SJCRH30 (cell line): Measurements from ENCODE around the gene C1orf226. TPM values are rescaled to one million over a fixed set of nuclear protein-coding genes. Genes with fewer than 3 reads are reported as not detected.
"Not testable (repeated sequence)": the region's sequence is repeated elsewhere in the genome, so short reads cannot be mapped to it uniquely, and the experiment has no call there.

ENCODE experiments used
- DNase-seq, 2 experiments: peaks; one replicate each; pipeline ENCODE4 v3.0.0-alpha.2; 2015 to 2020
- H3K27ac ChIP-seq: fragments of 250-450 bp; sonication (Bioruptor Pico); 2 replicates; pipeline ENCODE4 v1.5.1; 2020; ENCODE audit warnings: mild to moderate bottlenecking, moderate library complexity
- H3K27me3 ChIP-seq: fragments of 250-450 bp; sonication (Bioruptor Pico); 2 replicates; pipeline ENCODE4 v1.5.1; 2020; ENCODE audit warnings: mild to moderate bottlenecking, moderate library complexity
- H3K36me3 ChIP-seq: fragments of 250-450 bp; sonication (Bioruptor Pico); 2 replicates; pipeline ENCODE4 v1.5.1; 2020; ENCODE audit warnings: mild to moderate bottlenecking, moderate library complexity
- H3K4me1 ChIP-seq: fragments of 250-450 bp; sonication (Bioruptor Pico); 2 replicates; pipeline ENCODE4 v1.5.1; 2020; ENCODE audit warnings: mild to moderate bottlenecking, moderate library complexity
- H3K4me3 ChIP-seq: fragments of 250-450 bp; sonication (Bioruptor Pico); 2 replicates; pipeline ENCODE4 v1.5.1; 2020; ENCODE audit warnings: mild to moderate bottlenecking, moderate library complexity
- H3K9me3 ChIP-seq: fragments of 250-450 bp; sonication (Bioruptor Pico); replicated peaks from 2 replicates; pipeline ENCODE4 v1.5.1; 2020; ENCODE audit warnings: mild to moderate bottlenecking, moderate library complexity
- total RNA-seq: library from RNA; depleted of rRNA; stranded (reverse); fragments of >200 nt; shearing (Covaris generic); gene quantifications from 2 replicates; pipeline ENCODE4 v1.2.3, GENCODE V29; 2014; rRNA removed

The C1orf226 gene, protein sequence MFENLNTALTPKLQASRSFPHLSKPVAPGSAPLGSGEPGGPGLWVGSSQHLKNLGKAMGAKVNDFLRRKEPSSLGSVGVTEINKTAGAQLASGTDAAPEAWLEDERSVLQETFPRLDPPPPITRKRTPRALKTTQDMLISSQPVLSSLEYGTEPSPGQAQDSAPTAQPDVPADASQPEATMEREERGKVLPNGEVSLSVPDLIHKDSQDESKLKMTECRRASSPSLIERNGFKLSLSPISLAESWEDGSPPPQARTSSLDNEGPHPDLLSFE
- 0.57 and 0.63 TPM in 2 replicates for total RNA-seq

DNA sequence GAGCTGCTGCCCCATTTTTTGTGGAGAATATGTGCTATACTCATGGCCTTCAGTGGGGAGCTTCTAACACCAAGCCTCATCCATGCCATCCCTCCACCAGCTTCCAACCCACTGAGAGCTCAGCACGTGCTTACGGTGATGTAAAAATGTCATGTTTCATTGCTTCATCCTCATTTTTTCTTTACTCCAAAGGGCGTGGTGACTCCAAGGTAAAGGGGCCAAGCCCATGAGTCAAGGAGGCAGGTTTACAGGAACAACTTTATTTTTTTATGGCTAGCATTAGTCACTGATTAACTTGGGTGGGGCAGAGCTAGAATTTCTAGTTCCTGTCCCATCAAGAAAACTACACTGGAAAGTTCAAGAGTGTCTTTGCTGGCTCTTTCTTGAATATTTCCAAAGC, at the start of gene C1orf226:
C1orf226 (plus strand) TSS at position 346 of the 400 bp plus-strand sequence. CDS start 174 bp downstream, outside the sequence.
- Histone ChIP-seq H3K9me3 (no peaks in the 10 kb centered on the region), H3K27ac (no peak within 1 kb of the TSS), H3K4me1 (no peaks in the 10 kb centered on the region), H3K36me3 (no peaks in the 10 kb centered on the region), H3K4me3 (no peak within 1 kb of the TSS), H3K27me3 (no peaks in the 10 kb centered on the region)
- no peak for DNase-seq

DNA sequence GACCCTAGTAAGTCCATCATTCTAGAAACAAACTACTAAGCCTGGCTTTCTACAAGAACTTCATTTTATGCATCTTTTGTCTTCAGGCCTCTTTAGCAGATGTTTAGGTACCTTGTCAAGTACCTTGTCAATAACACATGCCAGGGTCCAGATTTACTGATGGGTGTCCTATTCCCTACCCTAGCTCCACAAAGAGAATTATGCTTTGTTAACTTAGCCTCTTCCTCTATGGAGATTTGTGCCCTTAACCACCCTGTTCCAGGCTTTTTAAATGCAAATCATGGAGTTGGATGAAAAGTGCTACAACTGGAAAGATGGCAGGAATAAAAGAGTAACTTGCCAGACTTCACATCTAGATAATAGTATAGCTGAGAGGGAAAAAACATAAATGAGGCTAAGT, 47.5 kb upstream of the C1orf226 start:
- Histone ChIP-seq H3K27ac (no peak overlapping the region), H3K9me3 (no peaks in the 10 kb centered on the region), H3K36me3 (no peaks in the 10 kb centered on the region), H3K4me3 (no peak overlapping the region), H3K27me3 (no peaks in the 10 kb centered on the region), H3K4me1 (no peaks in the 10 kb centered on the region)
- DNase-seq: no peak

DNA sequence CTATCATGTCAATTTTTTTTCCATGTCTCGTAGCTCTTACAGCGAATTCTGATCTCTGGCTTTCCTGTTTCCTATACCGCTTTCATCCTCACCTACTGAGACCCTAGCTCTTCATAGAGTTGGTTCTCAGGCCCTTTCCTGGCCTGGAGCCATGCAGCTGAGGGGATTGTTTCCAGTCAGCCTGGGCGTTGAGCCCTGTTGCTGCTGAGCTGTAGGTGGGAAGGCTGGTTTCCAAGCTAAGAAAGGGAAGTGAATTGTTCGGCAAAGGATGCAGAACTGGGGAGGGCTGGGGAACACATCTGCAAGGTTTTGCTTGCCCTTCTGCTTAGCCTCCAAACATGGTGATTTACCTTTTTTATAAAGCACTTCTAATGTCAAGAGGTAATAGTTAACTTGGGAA, 46.4 kb upstream of the C1orf226 start:
- Histone ChIP-seq H3K4me1 (no peaks in the 10 kb centered on the region), H3K27ac (no peak overlapping the region), H3K9me3 (no peaks in the 10 kb centered on the region), H3K36me3 (no peaks in the 10 kb centered on the region), H3K27me3 (no peaks in the 10 kb centered on the region), H3K4me3 (no peak overlapping the region)
- no peak for DNase-seq

DNA sequence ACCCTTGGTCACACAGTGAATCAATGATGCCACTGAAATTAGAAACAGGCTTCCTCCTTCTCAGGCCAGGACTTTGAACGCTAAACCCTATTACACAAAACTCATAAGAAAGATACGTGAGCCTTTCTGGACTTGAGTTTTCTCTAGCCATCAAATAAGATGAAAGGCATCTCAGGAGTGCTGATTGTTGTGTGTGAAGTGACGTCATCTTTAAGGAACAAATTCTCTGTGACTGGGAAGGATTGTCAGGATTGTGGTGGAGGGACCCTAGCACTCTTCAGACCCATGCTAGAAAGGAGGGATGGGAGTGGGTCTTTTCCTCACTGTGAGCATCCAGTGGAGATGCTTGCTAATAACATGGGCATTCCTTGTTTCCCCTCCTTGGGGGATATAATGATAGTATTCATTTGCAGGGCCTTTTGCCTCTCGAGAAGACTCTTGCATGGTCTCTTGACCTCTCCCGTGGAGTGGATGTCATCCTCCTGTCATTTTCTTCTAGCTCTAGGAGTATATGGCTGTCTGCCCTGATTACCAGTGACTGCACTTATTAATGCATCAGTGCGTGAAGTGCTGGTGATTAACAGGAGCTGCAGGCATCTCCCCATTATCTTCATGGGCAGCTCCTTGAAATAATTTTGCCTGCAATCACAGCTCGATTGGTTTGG, 44.8 kb upstream of the C1orf226 start:
- no peak for DNase-seq
- no peaks in the 10 kb centered on the region for H3K4me1 ChIP-seq
- H3K36me3 ChIP-seq: no peaks in the 10 kb centered on the region
- H3K27me3 ChIP-seq: no peaks in the 10 kb centered on the region
- no peak overlapping the region for H3K27ac ChIP-seq
- no peaks in the 10 kb centered on the region for H3K9me3 ChIP-seq
- no peak overlapping the region for H3K4me3 ChIP-seq

DNA sequence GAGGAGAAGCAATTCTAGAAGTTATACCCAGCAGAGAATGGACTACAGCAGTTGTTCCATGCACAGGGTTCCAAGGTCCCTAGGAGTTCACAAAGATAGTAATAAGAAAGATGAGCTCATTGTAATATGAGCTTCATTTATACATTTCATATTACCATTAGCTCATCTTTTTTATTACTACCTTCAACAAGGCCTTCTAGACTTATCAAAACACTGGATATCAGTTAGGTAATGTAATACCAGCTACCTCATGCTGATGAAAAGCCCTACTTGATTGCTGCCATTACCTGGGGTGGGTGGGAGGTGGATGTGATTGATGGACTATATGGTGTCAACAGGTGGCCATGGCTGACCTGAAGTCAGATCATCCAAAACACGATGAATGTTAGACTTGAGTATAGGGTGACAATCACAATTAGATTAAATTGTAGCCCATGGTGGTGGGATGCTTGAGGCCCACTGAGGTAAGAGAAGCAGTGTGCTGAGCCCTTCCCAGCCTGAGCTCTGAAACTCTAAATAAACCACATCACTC, 39.0 kb upstream of the C1orf226 start:
- Histone ChIP-seq H3K36me3 (no peaks in the 10 kb centered on the region), H3K27me3 (no peaks in the 10 kb centered on the region), H3K4me1 (no peaks in the 10 kb centered on the region), H3K27ac (no peak overlapping the region), H3K9me3 (no peaks in the 10 kb centered on the region), H3K4me3 (no peak overlapping the region)
- DNase-seq: no peak

DNA sequence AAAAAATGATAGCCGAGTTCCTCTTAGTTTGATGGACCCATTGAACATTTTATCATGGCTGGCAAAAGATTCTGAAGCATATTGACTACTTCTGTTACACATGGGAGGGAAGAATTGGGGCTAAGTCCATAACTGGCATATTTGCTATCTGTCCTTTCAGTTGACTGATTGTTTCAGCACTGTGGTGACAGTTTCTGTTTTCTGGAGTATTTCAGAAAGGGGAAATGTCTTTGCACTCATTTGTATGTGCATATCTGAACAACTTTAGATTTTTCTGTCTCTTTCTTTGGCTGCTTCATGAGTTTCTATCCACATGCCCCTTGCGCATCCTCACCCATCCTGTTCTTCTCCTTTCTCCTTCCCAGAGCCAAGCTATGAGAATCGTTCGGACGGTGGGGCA, 38.1 kb upstream of the C1orf226 start:
- no peaks in the 10 kb centered on the region for H3K27me3 ChIP-seq

DNA sequence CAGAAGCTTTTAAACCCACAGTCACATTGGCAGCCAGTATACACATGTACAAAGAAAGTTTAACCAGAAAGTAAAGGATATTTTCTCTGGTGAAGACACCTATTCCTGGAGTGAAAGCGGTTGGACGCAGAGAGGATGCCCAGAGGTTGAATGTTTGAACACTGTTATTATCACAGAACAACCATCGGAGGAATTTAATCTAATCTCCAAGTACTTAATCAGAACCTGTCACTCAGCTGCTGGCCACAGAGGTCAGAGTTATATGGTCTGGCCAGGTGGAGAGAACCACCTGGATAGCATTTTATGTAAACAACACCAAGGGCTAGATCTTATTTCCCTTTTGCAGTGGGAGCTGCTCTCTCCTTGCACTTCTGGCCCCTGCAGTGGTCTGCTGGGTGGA, 34.2 kb upstream of the C1orf226 start:
- Histone ChIP-seq H3K4me1 (no peaks in the 10 kb centered on the region), H3K27me3 (no peaks in the 10 kb centered on the region), H3K4me3 (no peak overlapping the region), H3K27ac (no peak overlapping the region), H3K9me3 (no peaks in the 10 kb centered on the region), H3K36me3 (no peaks in the 10 kb centered on the region)
- DNase-seq: no peak

More for the DNA sequence above, 38.1 kb upstream of the C1orf226 start:
- Histone ChIP-seq H3K27ac (no peak overlapping the region), H3K4me1 (no peaks in the 10 kb centered on the region), H3K36me3 (no peaks in the 10 kb centered on the region), H3K4me3 (no peak overlapping the region), H3K9me3 (no peaks in the 10 kb centered on the region)
- DNase-seq: no peak

DNA sequence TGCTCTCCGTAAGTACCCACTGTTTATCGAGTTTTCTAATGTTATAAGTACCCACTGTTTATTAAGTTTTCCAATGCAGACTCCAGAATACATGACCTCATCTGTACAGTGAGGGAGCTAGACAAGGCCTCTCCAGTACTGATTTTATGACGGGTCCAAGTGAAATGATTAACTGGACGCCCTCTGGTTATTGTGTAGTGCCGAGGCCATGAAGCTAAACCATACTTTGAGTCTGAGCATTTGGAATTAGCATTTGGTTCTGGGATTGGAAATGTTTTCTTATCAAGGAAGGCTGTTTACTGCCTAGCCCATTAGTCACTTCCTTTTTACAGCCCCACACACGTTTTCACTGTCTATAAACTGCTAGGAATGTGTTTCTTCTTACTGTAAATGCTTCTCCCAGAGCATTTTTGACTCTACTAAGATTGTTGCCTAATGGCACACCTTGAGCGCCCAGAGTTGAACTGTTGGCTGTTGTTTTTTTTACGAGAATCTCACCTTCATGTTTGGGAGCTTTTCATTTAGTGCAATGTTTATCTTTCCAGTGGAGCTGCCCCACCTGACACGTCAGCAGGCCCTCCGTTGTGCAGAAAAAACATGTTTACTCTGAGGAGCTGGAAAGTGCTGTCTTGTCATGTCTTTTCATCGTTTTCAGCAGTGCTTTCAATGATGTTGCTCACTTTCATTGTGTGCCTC, 31.7 kb upstream of the C1orf226 start:
- Histone ChIP-seq H3K4me1 (no peaks in the 10 kb centered on the region), H3K9me3 (no peaks in the 10 kb centered on the region), H3K27me3 (no peaks in the 10 kb centered on the region), H3K36me3 (no peaks in the 10 kb centered on the region), H3K4me3 (no peak overlapping the region), H3K27ac (no peak overlapping the region)
- no peak for DNase-seq

DNA sequence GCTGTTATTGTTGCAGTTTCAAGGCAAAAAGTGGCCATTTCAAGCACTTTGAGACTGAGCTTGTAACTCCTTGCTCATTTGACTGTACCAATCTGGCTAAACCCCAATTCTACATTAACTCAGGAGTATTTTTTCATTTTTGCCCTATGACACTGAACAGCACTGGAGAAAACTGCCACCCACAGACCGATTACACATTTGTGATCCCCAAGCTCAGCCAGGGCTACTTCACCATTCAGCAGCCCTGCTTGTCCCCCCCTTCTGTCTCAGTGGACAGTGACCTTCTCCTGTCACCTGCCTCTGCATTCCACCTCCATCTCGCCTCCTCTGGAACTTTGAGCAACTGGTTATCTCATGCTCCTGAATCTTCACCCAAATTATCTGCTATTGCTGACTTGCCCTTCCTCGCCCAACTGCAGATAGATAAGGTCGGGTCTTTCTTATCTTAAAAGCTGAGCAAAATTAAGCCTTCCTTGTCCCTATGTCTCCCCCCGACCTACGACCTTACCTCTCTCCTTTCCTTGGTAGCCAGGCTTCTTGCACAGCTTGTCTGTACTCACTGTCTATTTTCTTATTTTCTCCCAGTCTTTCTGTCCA, 30.2 kb upstream of the C1orf226 start:
- Histone ChIP-seq H3K27ac (no peak overlapping the region), H3K4me1 (no peaks in the 10 kb centered on the region), H3K36me3 (no peaks in the 10 kb centered on the region), H3K9me3 (no peaks in the 10 kb centered on the region), H3K27me3 (no peaks in the 10 kb centered on the region), H3K4me3 (no peak overlapping the region)
- DNase-seq: no peak

DNA sequence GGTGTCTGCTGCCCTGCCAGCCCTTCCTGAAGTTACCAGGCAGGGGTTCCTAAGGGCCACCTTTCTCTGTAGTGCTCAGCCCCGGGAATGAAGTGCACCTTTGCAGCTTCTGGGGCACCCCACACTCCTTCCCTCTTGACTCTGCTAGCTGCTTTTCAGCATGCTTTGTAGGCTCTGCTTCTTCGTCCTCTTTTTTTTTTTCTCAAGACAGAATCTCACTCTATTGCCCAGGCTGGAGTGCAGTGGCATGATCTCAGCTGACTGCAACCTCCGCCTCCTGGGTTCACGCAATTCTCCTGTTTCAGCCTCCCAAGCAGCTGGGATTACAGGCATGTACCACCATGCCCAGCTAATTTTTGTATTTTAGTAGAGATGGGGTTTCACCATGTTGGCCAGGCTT, 29.7 kb upstream of the C1orf226 start:
- not testable (repeated sequence) for H3K4me3 ChIP-seq, H3K27ac ChIP-seq, H3K9me3 ChIP-seq, H3K27me3 ChIP-seq, H3K4me1 ChIP-seq, DNase-seq, H3K36me3 ChIP-seq

DNA sequence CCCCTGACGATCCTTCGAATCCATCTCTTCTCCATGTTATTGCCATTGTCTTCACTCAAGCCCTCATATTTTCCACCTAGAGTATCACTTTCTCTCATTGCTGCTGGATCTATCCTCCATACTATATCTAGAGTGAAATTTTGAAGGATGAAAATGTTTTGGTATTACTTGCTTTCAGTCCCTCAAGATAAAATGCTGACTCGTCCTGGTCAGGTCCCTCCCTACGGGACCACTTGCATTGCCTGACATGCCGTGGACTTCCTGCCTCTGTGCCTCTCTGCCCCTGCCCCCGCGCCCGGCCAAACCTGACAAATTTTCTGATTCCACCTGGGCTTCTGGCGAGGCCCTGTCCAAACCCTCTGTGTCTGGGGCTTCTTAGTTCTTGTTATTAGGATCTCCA, 28.4 kb upstream of the C1orf226 start:
- no peak overlapping the region for H3K4me3 ChIP-seq
- H3K36me3 ChIP-seq: no peaks in the 10 kb centered on the region
- no peaks in the 10 kb centered on the region for H3K4me1 ChIP-seq
- no peak overlapping the region for H3K27ac ChIP-seq
- no peak for DNase-seq
- H3K9me3 ChIP-seq: no peaks in the 10 kb centered on the region
- no peaks in the 10 kb centered on the region for H3K27me3 ChIP-seq

DNA sequence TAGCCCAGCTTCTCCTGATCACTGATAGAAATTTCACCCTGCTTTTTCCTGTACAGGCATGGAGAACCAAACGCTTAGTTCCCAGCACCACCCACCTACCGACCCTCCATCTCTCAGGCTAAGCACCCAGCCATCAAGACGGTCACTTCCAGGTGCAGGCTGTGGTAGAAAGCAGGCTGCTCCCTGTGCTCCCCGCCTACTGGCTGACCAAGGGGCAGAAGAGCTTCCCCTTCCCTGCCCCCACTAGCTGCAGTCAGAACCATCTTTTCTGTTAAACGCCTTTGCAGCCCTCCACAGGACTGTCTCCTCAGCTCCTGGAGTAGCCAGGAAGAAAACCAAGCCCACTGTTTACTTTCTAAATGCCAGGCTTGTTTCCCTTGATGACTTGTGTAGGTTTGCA, 27.8 kb upstream of the C1orf226 start:
- Histone ChIP-seq H3K4me1 (no peaks in the 10 kb centered on the region), H3K27ac (no peak overlapping the region), H3K4me3 (no peak overlapping the region), H3K27me3 (no peaks in the 10 kb centered on the region), H3K9me3 (no peaks in the 10 kb centered on the region), H3K36me3 (no peaks in the 10 kb centered on the region)
- DNase-seq: no peak

DNA sequence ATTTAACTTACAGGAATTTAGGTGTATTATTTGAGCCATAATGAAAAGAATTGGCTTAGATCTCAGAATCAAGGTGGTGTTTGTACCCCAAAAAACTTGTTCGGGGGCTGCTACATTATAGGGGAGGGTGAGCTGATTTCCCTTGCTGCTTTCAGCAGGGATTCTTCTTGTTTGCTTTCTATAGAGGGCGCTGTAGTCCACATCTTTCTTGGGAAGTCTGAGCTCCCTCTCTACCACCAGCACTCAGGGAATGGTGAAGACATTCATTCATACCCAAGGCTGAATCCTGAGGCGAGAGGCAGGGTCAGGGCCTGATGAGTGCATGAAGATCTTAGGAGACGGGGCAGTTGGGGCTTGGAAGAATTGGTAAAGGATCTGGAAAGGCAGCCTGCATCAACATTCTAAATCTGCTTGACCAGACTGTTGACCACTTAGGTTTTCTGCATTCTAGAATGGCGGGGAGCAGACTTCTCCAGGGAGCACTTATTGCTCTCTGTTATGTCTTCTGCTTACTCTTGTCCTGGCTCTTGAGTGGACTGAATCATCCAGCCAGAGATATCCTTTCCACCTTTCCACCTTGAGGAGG, 23.8 kb upstream of the C1orf226 start:
- DNase-seq: peak; percentile 34 to 64
- no peak overlapping the region for H3K27ac ChIP-seq
- H3K36me3 ChIP-seq: no peaks in the 10 kb centered on the region
- no peaks in the 10 kb centered on the region for H3K27me3 ChIP-seq
- no peaks in the 10 kb centered on the region for H3K4me1 ChIP-seq
- H3K4me3 ChIP-seq: no peak overlapping the region
- no peaks in the 10 kb centered on the region for H3K9me3 ChIP-seq

DNA sequence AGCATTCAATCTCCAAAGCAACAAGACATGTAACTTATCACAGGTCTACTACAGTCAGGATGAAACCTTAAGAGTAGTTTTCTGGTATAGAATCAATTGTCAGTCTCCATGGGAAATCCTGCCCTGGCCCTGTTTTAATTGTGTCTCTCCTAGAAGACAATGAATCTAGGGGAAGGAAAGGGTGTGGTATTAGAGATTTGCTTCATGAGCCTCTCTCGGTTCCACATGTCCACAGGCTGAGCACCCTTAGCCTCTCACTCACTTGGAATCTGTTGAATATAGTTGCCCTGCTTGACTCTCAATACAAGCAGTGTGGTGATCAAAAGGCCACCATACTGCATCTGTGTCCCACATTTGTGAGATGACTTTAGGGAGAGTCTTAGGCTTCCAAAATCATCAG, 22.6 kb upstream of the C1orf226 start:
- DNase-seq: no peak
- no peak overlapping the region for H3K27ac ChIP-seq

More for the DNA sequence above, 22.6 kb upstream of the C1orf226 start:
- no peaks in the 10 kb centered on the region for H3K36me3 ChIP-seq
- no peaks in the 10 kb centered on the region for H3K4me1 ChIP-seq
- H3K4me3 ChIP-seq: no peak overlapping the region
- no peaks in the 10 kb centered on the region for H3K9me3 ChIP-seq
- no peaks in the 10 kb centered on the region for H3K27me3 ChIP-seq
